ENCODE measurements around the gene CCDC43. TPM values are rescaled to one million over a fixed set of nuclear protein-coding genes. Genes with fewer than 3 reads are reported as not detected.

CCDC43 gene, protein sequence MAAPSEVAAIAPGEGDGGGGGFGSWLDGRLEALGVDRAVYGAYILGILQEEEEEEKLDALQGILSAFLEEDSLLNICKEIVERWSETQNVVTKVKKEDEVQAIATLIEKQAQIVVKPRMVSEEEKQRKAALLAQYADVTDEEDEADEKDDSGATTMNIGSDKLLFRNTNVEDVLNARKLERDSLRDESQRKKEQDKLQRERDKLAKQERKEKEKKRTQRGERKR
- total RNA-seq, result 10 to 100 TPM; 44.3 to 54.3 (median 51.5) TPM

DNA sequence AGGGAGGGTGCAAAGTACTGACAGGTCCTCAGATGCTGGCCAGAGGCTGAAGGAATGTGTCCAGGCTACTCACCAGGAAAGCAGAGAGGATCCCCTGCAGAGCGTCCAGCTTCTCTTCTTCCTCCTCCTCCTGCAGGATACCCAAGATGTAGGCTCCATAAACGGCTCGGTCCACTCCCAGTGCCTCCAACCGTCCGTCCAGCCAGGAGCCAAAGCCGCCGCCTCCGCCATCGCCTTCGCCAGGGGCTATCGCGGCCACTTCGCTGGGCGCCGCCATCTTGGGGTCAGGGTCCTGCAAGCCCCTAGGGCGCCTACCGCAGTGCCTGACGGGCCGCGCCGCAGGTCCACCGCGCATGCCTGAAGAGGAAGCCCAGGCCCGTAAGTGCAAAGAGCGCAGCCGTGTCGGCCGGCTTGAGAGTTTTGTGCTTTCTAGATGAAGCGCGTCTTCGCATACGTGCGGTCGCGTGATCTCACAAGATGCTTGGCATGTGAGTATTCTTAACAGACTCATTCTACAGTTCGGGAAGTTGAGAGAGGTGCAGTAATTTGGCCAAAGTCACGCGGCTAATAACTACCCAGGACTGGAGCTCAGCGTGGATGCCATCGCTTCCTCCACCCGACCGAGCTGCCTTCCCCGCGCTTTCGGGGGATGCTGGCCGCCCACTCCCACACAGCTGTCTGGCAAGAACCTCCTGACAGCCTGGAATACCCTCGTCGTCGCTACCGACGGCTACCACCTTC lies at the start of gene CCDC43:
Gene CCDC43, minus strand, starts transcription at position 300 of the 741 bp plus-strand sequence. Its CDS starts 23 bp downstream, at position 277.
- in situ Hi-C loops (cut with MboI; ENCODE audit: low sequenced_read_pairs in 4 of 4) (no loop called here), intact Hi-C loops (cut with DNase I; ENCODE audit: low total_unique reads) (loop anchor here (1.0 kb wide), 1 partner anchor 19 kb away; the partner anchor contains the start of gene DBF4B)
- H3K27ac ChIP-seq, result peak within 1 kb of the TSS; percentile 76 to 87 (median 83)
- H3K27me3 ChIP-seq, result no peaks in the 10 kb centered on the region
- H3K4me1 ChIP-seq, result peaks cover 14 to 36% of the 10 kb centered on the region in 2 donors
- H3K9me3 ChIP-seq, result no peaks in the 10 kb centered on the region
- no peaks in the 10 kb centered on the region for H3K36me3 ChIP-seq
- peak; percentile 91 to 92 for ATAC-seq
- peak; percentile 75 to 84 for DNase-seq
- H3K4me3 ChIP-seq, result peak within 1 kb of the TSS; percentile 74 to 96 (median 82)
- TF ChIP-seq, protein P1, sequence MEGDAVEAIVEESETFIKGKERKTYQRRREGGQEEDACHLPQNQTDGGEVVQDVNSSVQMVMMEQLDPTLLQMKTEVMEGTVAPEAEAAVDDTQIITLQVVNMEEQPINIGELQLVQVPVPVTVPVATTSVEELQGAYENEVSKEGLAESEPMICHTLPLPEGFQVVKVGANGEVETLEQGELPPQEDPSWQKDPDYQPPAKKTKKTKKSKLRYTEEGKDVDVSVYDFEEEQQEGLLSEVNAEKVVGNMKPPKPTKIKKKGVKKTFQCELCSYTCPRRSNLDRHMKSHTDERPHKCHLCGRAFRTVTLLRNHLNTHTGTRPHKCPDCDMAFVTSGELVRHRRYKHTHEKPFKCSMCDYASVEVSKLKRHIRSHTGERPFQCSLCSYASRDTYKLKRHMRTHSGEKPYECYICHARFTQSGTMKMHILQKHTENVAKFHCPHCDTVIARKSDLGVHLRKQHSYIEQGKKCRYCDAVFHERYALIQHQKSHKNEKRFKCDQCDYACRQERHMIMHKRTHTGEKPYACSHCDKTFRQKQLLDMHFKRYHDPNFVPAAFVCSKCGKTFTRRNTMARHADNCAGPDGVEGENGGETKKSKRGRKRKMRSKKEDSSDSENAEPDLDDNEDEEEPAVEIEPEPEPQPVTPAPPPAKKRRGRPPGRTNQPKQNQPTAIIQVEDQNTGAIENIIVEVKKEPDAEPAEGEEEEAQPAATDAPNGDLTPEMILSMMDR (IDR thresholded peaks at IDR 0.05 in 4 of 5, conservative IDR thresholded peaks at IDR 0.05 in 1 of 5), result no peak
- TF ChIP-seq POLR2A (IDR thresholded peaks at IDR 0.05), result peak; percentile 12 to 34

DNA sequence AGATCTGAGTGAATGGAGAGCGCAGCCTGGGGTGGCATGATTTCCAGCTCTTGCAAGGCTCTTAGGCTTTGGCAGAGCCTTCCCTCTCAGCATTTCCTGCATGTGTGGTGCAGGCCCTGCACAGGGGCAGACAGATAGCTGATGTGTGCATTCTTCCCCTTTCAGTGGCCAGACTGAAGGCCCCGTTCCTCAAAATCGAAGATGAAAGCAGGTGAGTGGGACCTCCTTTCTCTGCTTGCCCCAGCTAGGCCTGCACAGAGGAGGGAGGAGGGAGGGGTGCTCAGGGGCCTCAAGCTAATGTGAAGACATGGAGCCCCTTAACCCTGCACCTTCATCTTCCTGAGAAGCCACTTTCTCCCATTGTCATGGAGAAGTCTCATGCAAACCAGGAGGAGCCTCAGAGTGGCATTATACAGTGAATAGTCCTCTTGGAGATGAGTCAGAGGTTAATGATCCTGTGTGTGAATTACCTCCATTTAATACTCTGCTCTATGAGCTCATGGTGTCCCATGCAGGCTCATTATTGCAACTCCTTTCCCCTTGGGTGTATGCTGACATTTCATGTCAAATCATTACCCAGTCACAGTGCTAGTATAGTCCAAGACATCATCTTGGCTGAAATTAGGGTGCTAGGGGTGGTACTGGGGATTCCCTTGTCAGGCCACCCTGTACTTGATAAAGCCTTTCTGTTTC lies 48.8 kb upstream of the CCDC43 start:
- H3K9me3 ChIP-seq, result no peaks in the 10 kb centered on the region
- H3K27me3 ChIP-seq, result no peaks in the 10 kb centered on the region
- no peaks in the 10 kb centered on the region for H3K36me3 ChIP-seq
- H3K4me1 ChIP-seq, result no peaks in the 10 kb centered on the region
- no peak for ATAC-seq
- in situ Hi-C loops (cut with MboI; ENCODE audit: low sequenced_read_pairs in 4 of 4), result no loop called here
- TF ChIP-seq, protein P1 (IDR thresholded peaks at IDR 0.05 in 4 of 5, conservative IDR thresholded peaks at IDR 0.05 in 1 of 5), result no peak
- TF ChIP-seq POLR2A (IDR thresholded peaks at IDR 0.05), result no peak
- intact Hi-C loops (cut with DNase I; ENCODE audit: low total_unique reads), result no loop called here
- H3K27ac ChIP-seq, result no peak overlapping the region
- no peak overlapping the region for H3K4me3 ChIP-seq
- no peak for DNase-seq

DNA sequence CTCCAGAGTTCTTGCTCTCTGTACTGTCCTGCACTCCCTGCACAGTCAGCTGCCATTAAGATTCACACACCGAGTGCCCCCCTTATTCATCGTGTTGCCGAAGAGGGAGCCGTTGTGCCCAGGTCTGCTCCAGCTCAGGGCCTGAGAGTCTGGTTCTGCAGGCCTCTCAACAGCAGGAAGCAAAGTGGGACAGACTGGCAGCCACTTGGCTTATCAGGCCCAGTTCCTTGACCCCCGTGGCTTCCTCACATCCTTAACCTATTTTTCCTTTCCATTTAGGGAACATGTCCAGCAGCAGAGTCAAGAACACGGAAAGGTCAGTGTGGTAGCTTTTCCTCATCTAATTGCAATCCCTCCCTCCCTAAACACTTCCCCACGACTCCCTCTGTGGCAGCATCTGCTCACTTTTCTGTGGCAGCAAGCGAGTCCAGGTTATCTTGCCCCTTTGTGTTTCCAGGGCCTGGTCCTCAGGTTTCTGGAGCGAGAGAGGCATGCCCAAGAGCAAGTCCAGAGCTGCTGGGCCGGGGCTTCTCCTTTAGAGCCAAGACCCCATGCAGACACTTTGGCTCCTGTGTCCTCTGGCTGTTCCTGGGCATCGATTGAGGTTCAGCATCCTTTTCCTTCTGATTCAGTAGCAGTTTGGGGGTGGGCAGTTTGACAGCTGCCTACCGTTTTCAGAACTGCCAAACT lies 47.1 kb upstream of the CCDC43 start:
- TF ChIP-seq, protein P1 (IDR thresholded peaks at IDR 0.05 in 4 of 5, conservative IDR thresholded peaks at IDR 0.05 in 1 of 5), result no peak
- no peak for TF ChIP-seq POLR2A (IDR thresholded peaks at IDR 0.05)
- Histone ChIP-seq H3K36me3 (no peaks in the 10 kb centered on the region), H3K9me3 (no peaks in the 10 kb centered on the region), H3K4me1 (no peaks in the 10 kb centered on the region), H3K27me3 (no peaks in the 10 kb centered on the region), H3K27ac (no peak overlapping the region), H3K4me3 (no peak overlapping the region)
- no peak for ATAC-seq
- DNase-seq, result no peak
- intact Hi-C loops (cut with DNase I; ENCODE audit: low total_unique reads) (no loop called here), in situ Hi-C loops (cut with MboI; ENCODE audit: low sequenced_read_pairs in 4 of 4) (no loop called here)

DNA sequence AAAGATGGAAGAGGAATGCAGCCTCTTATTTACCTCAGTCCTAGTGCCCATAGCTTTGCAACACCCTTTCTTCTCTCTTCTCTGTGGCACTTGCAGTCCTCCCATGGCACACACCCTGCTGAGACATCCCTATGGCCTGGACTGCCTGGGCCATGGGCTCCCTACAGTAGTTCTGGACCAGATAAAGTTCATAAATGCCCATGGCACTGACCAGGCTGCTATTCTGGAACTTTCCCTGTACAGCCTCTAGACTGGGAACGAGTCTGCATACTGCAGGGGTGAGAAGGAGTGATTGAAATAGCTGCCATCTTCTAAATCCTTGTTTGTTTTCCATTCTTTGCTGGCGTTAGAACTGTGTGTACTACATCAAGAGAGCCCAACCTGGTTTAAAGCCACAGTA lies 44.7 kb upstream of the CCDC43 start:
- no peak for DNase-seq
- Histone ChIP-seq H3K9me3 (no peaks in the 10 kb centered on the region), H3K27me3 (no peaks in the 10 kb centered on the region), H3K36me3 (peaks cover 0 to 8% of the 10 kb centered on the region in 2 donors), H3K4me1 (no peaks in the 10 kb centered on the region), H3K4me3 (no peak overlapping the region), H3K27ac (no peak overlapping the region)
- intact Hi-C loops (cut with DNase I; ENCODE audit: low total_unique reads) (no loop called here), in situ Hi-C loops (cut with MboI; ENCODE audit: low sequenced_read_pairs in 4 of 4) (no loop called here)
- no peak for TF ChIP-seq POLR2A (IDR thresholded peaks at IDR 0.05)
- TF ChIP-seq, protein P1 (IDR thresholded peaks at IDR 0.05 in 4 of 5, conservative IDR thresholded peaks at IDR 0.05 in 1 of 5), result no peak
- peak in 1 of 2 donors; percentile 33 for ATAC-seq

Measured in gastrocnemius medialis (tissue), 4 donors.